ENCODE results near the gene LUC7L3.

- no peak for TF ChIP-seq CTCF (IDR thresholded peaks at IDR 0.05)
- no peak for TF ChIP-seq POLR2A (IDR thresholded peaks at IDR 0.05)
Observed at GRCh38 chr17:50764734-50765149, 45.3 kb downstream of the LUC7L3 start.

Measured in thyroid gland (tissue), 4 donors.